GM18505 (cell line): ENCODE data around the gene KCNH8.

Experiments used
- ATAC-seq: cut with Tn5 transposase; IDR thresholded peaks from one replicate; pipeline ENCODE4 v1.9.1; 2021; ENCODE audit not compliant: unreplicated experiment
- POLR2A ChIP-seq: IDR thresholded peaks from 4 replicates; pipeline ENCODE4 v1.6.1; 2011; ENCODE audit warnings: borderline replicate concordance; ENCODE audit not compliant: insufficient read depth, insufficient read length; ENCODE audit errors: extremely low read depth

KCNH8 gene

DNA sequence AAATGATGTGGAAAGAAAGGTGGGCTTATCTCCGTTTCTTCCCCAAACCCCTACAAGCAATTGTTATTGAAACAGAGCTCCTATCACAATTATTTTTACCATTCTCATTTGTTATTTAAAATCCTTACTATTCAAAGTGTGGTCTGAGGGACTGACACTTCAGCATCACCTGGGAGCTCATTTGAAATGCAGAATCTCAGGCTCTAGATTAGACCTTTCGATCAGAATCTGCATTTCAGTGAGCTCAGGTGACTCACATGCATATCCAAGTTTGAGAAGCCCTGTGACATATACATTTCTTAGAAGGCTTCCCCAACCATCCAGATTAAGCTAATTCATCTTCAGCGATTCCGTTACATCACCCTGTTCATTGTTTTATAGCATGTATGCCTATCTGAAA lies 145.0 kb downstream of the KCNH8 start:
- TF ChIP-seq POLR2A = no peak
- no peak for ATAC-seq

- no peak for ATAC-seq
- no peak for TF ChIP-seq POLR2A
Measured at GRCh38 chr3:19295208-19295607, 146.9 kb downstream of the KCNH8 start.

DNA sequence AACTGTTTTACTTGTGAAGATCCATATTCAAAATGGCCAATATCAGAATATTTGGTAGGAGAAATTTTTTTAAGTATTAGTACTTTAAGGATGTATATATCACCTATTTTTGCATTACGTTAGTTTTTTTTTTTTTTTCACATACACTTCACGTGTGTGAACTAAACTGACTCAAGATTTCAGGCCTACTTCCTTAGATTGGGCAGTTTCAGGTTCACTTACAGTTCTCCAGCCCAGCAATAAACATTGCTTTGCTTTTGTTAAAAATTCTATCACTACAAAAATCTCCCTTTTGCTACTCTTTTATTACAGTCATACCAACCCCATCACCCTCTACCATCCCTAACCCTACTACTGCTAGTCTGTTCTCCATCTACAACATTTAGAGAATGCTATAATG lies 183.6 kb downstream of the KCNH8 start:
- ATAC-seq = no peak
- no peak for TF ChIP-seq POLR2A

DNA sequence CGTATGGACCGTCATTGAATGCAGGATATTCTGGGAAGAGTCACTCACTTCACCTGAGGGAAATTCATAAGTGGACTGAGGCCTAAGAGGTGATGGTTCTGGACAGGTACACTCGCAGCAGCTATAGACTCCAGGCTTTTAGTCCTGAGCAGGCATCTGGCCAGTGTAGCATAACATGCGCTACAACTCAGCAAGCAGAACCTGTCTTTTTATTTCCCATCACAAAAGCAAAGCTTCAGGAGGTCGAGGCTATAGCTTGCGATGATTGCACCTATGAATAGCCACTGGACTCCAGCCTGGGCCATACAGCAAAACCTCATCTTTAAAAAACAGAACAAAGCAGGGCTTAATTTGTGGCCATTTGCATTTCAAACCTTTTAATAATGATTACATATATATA lies 185.8 kb downstream of the KCNH8 start:
- ATAC-seq = no peak
- no peak for TF ChIP-seq POLR2A

DNA sequence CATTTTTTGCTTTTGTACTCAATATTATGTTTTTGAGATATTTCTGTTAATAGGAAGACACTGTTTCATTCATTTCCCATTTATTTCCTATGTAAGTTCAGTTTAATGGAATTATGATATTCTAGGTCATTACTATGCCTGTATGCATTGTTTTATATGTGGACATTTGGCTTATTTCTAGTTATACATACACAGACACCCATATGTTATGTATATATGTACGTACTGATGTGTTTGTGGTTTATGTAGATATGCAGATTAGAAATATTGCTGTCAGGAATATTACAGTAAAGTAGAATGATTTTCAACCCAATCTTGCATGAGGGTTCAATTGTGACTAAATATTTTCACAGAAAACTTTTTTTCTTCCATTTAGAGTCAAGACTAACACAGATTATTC lies 190.5 kb downstream of the KCNH8 start:
- TF ChIP-seq POLR2A = no peak
- ATAC-seq = no peak

GRCh38 chr3:19342389-19342788 lies 194.1 kb downstream of the KCNH8 start:
- no peak for TF ChIP-seq POLR2A
- no peak for ATAC-seq

GRCh38 chr3:19346759-19347158 lies 198.4 kb downstream of the KCNH8 start:
- no peak for ATAC-seq
- TF ChIP-seq POLR2A = no peak

- no peak for ATAC-seq
- TF ChIP-seq POLR2A = no peak
Measured at GRCh38 chr3:19347671-19348070, 199.4 kb downstream of the KCNH8 start.

DNA sequence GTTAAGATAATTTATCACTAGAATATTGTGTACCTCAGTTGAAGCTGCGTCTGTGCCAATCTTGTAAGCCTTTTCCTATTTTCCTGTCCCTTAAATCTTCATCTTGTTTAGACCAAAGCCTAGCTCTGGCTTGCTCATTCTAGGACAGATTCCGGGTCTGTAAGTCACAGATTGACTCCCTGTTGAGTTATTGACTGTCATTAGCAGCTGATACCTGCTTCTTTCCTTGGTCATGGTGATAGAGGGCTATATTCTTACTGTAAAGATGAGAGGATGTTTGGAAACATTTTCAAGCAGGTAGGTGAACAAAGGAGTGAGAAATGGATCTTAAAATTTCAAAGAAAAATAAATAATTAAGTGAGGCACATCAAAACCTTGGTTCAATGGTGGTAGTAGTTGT lies 200.2 kb downstream of the KCNH8 start:
- no peak for ATAC-seq
- TF ChIP-seq POLR2A = no peak

DNA sequence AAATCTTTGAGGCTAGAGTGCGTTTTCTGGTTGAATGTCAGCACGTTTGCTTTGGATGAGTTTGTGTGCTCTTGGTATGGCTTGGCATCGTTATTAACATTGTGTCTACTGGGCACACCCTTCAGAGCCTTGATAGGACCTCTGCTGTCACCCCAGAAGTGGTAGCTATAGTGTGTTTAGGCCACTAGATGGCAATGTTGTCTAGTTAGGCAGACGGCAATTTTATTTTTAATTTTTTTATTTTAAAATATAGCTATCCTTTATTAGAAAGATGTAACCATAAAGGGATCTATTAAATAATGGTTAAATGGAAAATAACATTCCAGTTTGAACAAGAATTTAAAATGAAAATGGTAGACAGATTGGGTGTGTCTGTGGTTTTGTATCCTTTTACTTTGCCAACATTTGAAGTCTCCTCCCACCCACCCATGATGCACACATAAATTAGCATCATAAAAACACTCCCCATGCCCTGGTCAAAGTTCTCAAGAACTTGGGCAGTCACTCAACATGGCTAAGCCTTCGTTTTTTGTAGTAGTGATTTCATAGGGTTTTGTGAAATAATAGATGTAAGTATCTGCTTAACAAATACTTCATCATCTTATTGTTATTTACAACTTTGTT lies 200.7 kb downstream of the KCNH8 start:
- ATAC-seq = peak; percentile 84
- no peak for TF ChIP-seq POLR2A

DNA sequence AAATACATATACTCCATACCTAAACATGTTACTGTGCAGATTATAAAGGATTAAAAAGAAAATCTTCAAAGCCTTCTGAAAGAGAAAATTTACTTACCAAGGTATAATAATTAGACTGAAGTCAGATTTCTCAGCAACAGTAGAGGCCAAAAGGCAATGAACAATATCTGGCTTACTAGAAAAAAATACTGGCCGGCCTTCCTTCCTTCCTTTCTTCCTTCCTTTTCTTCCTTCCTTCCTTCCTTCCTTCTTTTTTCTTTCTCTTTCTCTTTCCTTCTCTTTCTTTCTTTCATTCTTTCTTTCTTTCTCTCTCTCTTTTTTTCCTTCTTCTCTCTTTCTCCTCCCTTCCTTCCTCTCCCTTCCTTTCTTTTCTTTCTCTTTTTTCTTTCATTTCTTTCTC lies 209.6 kb downstream of the KCNH8 start:
- no peak for TF ChIP-seq POLR2A
- no peak for ATAC-seq

- no peak for ATAC-seq
- TF ChIP-seq POLR2A = no peak
Measured at GRCh38 chr3:19363071-19363470, 214.8 kb downstream of the KCNH8 start.

DNA sequence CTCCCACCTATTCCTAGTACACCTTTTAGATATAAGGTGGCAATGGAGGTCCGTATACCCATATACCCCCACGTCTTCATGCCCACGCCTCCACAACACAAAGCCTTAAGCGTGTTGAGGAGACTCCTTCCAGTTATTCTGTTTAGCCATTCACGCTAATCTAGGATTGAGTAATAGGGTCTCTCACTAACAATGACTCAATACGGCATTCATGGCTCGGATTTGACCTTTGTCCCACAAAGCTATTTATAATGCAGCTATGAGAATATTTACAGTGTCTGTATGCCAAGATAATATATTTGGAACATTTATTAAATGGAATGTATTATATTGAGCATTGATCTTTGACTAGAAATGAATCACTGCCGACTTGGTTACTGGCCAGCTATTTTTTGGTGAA lies 215.8 kb downstream of the KCNH8 start:
- no peak for TF ChIP-seq POLR2A
- ATAC-seq = no peak

- no peak for TF ChIP-seq POLR2A
Measured at GRCh38 chr3:19365471-19365870, 217.2 kb downstream of the KCNH8 start.

DNA sequence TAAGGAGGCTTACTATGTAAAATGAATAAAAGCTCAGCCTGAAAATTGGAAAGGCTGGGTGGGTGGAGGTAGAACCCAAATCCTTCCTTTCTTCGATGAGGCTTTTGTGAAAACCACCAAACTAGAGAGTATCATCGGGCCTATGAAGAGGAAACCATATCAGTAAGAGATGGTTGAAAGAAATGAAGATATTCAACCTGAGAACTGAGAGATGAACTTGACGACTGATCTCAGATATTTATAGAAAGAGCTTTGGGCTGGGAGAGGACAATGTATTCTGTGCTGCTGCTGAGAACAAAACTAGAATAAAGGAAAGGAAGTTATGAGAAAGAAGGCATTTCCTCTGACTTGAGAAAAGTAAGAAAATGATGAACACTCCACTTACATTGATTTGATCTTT lies 236.6 kb downstream of the KCNH8 start:
- no peak for ATAC-seq
- TF ChIP-seq POLR2A = no peak

More at GRCh38 chr3:19365471-19365870, 217.2 kb downstream of the KCNH8 start:
- ATAC-seq = no peak
